KMS-11 (cell line): ENCODE data around the gene IL11.
"Not testable (repeated sequence)": the region's sequence is repeated elsewhere in the genome, so short reads cannot be mapped to it uniquely, and the experiment has no call there.

ENCODE experiments used
- H2AFZ ChIP-seq: fragments of 200-600 bp; sonication (generic); 2 replicates; pipeline ENCODE4 v1.6.1; 2016; ENCODE audit warnings: antibody characterized with exemption, mixed run types, low read depth
- H3K27ac ChIP-seq: fragments of 200-600 bp; sonication (generic); 2 replicates; pipeline ENCODE4 v1.6.1; 2016; ENCODE audit warnings: mild to moderate bottlenecking, mixed run types
- H3K27me3 ChIP-seq: fragments of 200-600 bp; sonication (generic); 2 replicates; pipeline ENCODE4 v1.6.1; 2017; ENCODE audit warnings: mild to moderate bottlenecking, low read depth, mixed run types, moderate library complexity; ENCODE audit not compliant: insufficient read depth
- H3K36me3 ChIP-seq: fragments of 200-600 bp; sonication (generic); 2 replicates; pipeline ENCODE4 v1.6.1; 2017; ENCODE audit warnings: mild to moderate bottlenecking, mixed run types; ENCODE audit not compliant: insufficient read depth
- H3K4me1 ChIP-seq: fragments of 200-600 bp; sonication (generic); 2 replicates; pipeline ENCODE4 v1.6.1; 2016; ENCODE audit warnings: mild to moderate bottlenecking, low read depth, mixed run types; ENCODE audit not compliant: poor library complexity, severe bottlenecking
- H3K4me2 ChIP-seq: fragments of 200-600 bp; sonication (generic); 2 replicates; pipeline ENCODE4 v1.7.0; 2016; ENCODE audit warnings: mild to moderate bottlenecking, mixed run types
- H3K4me3 ChIP-seq: fragments of 200-600 bp; sonication (generic); IDR thresholded peaks from 2 replicates; pipeline ENCODE4 v1.6.1; 2017; ENCODE audit warnings: low read depth, low read length, mixed read lengths; ENCODE audit not compliant: insufficient read depth
- H3K79me2 ChIP-seq: fragments of 200-600 bp; sonication (generic); 2 replicates; pipeline ENCODE4 v1.6.1; 2016; ENCODE audit warnings: low read depth, mixed run types; ENCODE audit not compliant: insufficient read depth
- H3K9ac ChIP-seq: fragments of 200-600 bp; sonication (generic); 2 replicates; pipeline ENCODE4 v1.6.1; 2016; ENCODE audit warnings: mild to moderate bottlenecking, mixed run types
- H4K20me1 ChIP-seq: fragments of 200-600 bp; sonication (generic); 2 replicates; pipeline ENCODE4 v1.6.1; 2016; ENCODE audit warnings: mild to moderate bottlenecking, mixed run types; ENCODE audit not compliant: insufficient read depth
- CTCF ChIP-seq: fragments of 200-600 bp; sonication (generic); conservative IDR thresholded peaks from 2 replicates; pipeline ENCODE4 v1.6.1; 2017; ENCODE audit warnings: low read depth, mild to moderate bottlenecking, antibody characterized with exemption, low read length, moderate library complexity, mixed read lengths

IL11 gene

GRCh38 chr19:55410168-55410567 is 39.9 kb upstream of the IL11 start:
- no peak for TF ChIP-seq CTCF
- Histone ChIP-seq H3K9ac (no peak overlapping the region), H4K20me1 (peaks cover 4% of the 10 kb centered on the region; the same call in 1 of the 2 replicates), H3K4me1 (peaks cover 24% of the 10 kb centered on the region), H3K4me3 (no peak overlapping the region), H3K27ac (no peak overlapping the region), H3K36me3 (peaks cover 10% of the 10 kb centered on the region; the same call in 1 of the 2 replicates), H3K4me2 (no peak overlapping the region), H3K27me3 (peaks cover 14% of the 10 kb centered on the region), H2AFZ (no peak overlapping the region), H3K79me2 (peaks cover 24% of the 10 kb centered on the region)

DNA sequence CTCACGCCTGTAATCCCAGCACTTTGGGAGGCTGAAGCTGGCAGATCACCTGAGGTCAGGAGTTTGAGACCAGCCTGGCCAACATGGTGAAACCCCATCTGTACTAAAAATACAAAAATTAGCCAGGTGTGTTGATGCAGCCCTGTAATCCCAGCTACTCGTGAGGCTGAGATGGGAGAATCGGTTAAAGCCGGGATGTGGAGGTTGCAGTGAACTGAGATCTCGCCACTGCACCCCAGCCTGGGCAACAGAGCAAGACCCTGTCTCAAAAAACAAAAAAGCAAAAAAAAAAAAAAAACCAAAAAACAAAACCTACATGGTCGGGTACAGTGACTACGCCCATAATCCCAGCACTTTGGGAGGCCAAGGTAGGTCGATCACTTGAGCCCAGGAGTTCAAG is 38.9 kb upstream of the IL11 start:
- not testable (repeated sequence) for H4K20me1 ChIP-seq, H2AFZ ChIP-seq, H3K4me2 ChIP-seq, H3K27ac ChIP-seq, H3K9ac ChIP-seq, H3K27me3 ChIP-seq, H3K4me3 ChIP-seq, H3K36me3 ChIP-seq
- peaks cover 34% of the 10 kb centered on the region for H3K79me2 ChIP-seq
- H3K4me1 ChIP-seq = peaks cover 24% of the 10 kb centered on the region

GRCh38 chr19:55408533-55408872 is 38.2 kb upstream of the IL11 start:
- H3K36me3 ChIP-seq = peaks cover 15% of the 10 kb centered on the region; the same call in 1 of the 2 replicates
- TF ChIP-seq CTCF = no peak
- peak overlapping the region; percentile 98 for H3K27ac ChIP-seq
- peaks cover 4% of the 10 kb centered on the region; the same call in 1 of the 2 replicates for H4K20me1 ChIP-seq
- peaks cover 39% of the 10 kb centered on the region for H3K79me2 ChIP-seq
- peak overlapping the region; percentile 86 for H3K4me2 ChIP-seq
- H3K27me3 ChIP-seq = peaks cover 5% of the 10 kb centered on the region; the same call in 1 of the 2 replicates
- peaks cover 24% of the 10 kb centered on the region for H3K4me1 ChIP-seq
- no peak overlapping the region for H3K4me3 ChIP-seq
- peak overlapping the region; percentile 87; the same call in 1 of the 2 replicates for H2AFZ ChIP-seq
- peak overlapping the region; percentile 97 for H3K9ac ChIP-seq

DNA sequence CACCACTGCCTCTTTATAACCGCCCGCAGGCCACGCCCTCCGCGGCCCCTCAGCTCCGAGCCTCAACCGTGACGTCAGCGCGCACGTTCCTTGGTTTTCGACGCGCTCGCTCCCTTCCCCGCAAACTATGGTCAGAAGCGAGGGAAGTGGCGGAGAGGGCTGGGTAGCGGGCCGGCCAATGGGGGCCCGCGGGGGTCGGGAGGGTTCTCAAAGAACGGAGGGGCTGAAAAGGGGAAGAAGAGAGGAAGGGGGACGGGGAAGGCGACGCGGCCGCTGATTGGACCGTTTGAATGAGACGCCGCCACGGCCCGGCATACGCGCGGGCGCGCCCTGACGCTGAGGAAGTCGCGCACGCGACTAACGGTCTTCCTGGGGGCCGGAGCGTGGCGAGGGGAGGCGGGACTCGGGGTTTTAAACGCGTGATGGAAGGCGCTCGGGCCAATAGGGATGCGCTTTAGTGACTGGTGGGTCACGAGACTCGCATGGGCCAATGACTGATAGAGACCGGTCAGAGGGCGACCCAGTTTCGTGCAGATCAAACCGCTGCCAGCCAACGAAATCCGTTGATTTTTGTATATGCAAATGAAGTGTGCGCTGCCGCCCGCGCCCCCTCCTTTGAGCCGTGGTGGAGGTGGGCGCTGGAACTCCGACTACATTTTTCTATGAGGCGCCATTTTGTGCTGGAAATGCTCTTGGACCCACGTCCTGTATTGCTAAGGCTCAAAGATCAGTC is 37.7 kb upstream of the IL11 start:
- TF ChIP-seq CTCF = no peak
- Histone ChIP-seq H4K20me1 (peaks cover 6% of the 10 kb centered on the region), H3K4me3 (no peak overlapping the region), H3K27me3 (peaks cover 3% of the 10 kb centered on the region; the same call in 1 of the 2 replicates), H3K79me2 (peaks cover 44% of the 10 kb centered on the region), H3K36me3 (peaks cover 20% of the 10 kb centered on the region; the same call in 1 of the 2 replicates), H3K9ac (peak overlapping the region; percentile 97), H3K27ac (peak overlapping the region; percentile 98), H2AFZ (peak overlapping the region; percentile 87), H3K4me1 (peaks cover 24% of the 10 kb centered on the region), H3K4me2 (peak overlapping the region; percentile 86)

DNA sequence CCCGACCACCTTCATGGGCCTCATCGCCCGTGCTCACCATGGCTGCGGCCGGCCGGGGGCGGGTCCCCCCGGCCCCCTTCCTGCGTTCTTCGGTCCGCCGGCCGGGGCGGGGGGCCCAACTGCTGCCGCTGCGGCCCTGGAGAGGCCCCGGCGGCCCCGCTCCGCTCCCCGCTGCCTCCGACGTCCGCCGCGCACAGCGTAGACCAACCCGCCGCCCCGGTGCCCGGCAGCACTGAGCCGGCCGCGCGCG is 37.2 kb upstream of the IL11 start, which contains the start of gene UBE2S:
UBE2S (minus strand) TSS at position 239 of the 250 bp plus-strand sequence; CDS start at position 40, 199 bp downstream.
- H3K27ac ChIP-seq = peak within 1 kb of the TSS; percentile 98
- peaks cover 11% of the 10 kb centered on the region for H4K20me1 ChIP-seq
- H3K79me2 ChIP-seq = peaks cover 47% of the 10 kb centered on the region
- H3K4me1 ChIP-seq = peaks cover 24% of the 10 kb centered on the region
- not testable (repeated sequence) for H3K27me3 ChIP-seq, H3K4me3 ChIP-seq
- H3K36me3 ChIP-seq = peaks cover 22% of the 10 kb centered on the region; the same call in 1 of the 2 replicates
- peak within 1 kb of the TSS; percentile 87 for H2AFZ ChIP-seq
- H3K4me2 ChIP-seq = peak within 1 kb of the TSS; percentile 100
- peak within 1 kb of the TSS; percentile 97 for H3K9ac ChIP-seq
